Activated CD4-positive, alpha-beta T cell treated with anti-CD3 and anti-CD28 coated beads, Interleukin-2, amount 50 U/mL, for 48 hours (primary cell): ENCODE data around the gene GTPBP4.

Experiments
- DNase-seq, 2 experiments: peaks; one replicate each; pipeline ENCODE4 v3.0.0-alpha.2; 2020

The GTPBP4 gene

DNA sequence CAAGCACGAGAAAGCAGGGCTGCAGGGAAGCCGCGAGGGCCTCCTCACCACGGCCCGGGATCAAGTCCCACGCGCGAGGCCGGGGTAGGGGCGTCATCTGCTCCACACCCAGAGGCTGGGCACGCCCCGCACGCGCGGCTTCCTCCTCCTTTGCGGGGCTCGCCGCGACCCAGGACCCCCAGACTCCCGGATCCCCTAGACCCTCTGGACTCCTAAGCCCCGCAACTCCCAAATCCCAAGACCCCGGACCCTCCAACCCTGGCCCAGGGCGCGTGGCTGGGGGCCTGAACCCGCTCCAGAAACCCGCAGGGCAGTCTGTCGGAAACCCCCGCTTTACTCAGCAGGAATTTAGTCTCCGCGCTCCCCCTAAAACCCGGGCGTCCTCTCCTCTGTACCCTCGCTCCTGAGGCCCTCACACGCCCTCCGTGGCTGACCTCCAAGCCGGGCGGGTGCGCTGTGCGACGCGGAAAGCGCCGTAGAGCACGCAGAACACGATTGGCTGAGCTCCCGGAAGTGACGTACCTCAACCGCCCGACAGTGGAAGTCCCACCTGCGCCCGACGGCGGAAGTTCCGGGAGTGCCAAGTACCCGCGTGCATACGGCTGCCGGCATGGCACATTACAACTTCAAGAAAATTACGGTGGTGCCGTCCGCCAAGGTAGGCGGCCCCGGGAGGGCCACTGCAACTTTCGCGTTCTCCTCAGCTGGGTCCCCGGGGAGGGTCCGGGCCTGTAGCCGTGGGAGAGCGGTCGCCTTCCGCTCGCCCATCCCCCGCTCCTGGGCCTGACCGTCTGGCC lies at the start of gene GTPBP4:
Gene GTPBP4, plus strand, starts transcription at position 565 of the 797 bp plus-strand sequence. Its CDS starts 46 bp downstream, at position 611.
- DNase-seq = peak; percentile 96 to 97

DNA sequence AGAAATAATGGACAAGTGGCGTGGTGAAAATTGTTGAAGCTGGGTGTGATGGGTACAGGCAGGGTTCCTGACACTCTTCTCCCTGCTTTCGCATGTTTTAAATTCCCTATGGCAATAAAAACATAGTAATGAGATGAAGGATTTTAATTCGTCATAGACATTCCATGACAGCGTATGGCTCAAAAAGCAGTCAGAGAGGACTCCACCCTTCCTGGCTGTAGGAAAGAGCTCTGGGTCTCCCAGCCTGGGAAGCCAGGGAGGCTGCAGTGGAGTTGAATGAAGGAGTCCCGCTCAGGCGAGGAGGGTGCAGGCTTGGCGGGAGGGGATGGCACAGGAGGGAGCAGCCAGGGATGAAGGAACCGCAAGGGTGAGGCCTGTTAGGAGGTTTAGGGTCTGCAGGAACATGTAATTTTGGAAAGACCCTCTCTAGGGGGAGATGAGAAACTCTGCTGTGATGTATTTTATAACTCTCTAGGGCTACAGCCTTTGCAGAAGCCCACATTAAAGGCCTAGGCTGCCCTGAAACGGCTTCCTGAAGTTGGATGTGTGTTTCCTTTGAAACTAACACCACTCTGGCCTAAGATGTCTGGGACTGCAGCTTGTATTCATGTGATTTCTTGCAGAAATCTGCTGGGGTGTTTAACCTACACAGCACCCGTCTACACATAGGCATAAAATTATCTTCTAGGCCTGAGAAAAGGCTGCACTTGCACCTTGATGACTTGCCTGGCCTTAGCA lies 49.1 kb upstream of the GTPBP4 start:
- no peak for DNase-seq

DNA sequence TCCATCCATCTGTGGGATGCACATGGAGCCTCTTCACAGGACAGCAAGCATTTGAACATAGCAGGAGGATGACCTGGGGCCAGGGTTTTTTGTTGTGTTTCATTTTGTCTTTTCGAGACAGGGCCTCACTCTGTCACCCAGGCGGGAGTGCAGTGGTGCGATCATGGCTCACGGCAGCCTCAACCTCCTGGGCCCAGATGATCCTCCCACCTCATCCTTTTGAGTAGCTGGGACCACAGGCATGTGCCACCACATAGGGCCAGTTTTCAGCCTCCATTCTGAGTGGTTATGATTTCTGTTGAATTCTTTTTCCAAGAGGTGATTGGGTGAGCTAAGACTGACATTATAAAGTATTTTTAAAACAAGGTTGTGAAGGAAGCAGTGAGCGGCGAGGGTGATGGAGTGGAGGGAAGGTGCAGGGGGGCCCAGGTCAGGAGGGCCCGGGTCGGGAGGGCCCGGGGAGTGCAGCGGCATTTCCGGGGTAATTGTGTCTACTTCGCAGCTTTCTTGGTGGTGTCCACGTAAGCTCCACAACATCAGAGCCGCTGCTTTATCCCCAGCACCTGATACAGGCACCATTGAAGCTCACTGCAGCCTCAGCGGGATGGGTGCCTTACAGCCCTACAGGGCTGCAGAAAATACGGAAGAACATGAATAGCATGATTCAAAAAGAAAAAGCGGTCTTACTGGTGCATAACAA lies 44.8 kb upstream of the GTPBP4 start:
- DNase-seq = no peak

DNA sequence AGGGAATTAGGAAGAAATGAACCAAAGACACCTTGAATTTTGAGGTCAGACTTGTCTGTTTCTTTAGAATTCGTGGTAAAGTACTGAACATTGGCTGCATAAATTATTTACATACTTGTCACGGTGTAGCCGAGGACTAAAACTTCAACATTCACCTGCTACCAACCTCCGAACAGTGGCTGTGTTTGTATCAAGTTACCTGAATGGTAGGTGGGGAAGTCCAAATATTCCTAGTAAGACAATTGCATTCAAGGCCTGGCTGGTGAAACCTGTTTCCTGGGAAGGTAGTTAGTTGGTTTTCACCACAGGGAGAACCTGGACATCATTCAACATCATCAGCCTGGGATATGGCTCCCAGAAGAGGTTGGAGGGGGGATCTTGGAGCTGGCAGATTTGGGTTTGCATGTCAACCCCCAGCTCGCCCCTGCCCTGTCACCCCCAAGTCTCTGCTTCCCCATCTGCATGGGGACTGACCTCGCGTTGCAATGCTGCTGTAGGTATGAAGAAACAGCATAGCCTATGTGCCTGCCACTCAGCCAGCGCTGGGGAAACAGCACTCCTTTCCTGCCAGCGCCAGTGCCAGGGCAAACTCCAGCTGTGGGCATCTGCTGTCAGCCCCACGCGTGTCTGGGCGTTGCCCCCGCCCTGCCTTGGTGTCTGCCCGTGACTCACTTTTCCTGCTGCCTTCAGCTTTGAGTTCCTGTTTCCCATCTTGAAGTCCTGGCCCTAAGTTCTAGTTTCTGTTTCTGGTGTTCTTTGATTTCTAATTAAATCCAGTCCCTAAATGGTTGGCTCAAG lies 44.0 kb upstream of the GTPBP4 start:
- peak; percentile 17 to 21 for DNase-seq

DNA sequence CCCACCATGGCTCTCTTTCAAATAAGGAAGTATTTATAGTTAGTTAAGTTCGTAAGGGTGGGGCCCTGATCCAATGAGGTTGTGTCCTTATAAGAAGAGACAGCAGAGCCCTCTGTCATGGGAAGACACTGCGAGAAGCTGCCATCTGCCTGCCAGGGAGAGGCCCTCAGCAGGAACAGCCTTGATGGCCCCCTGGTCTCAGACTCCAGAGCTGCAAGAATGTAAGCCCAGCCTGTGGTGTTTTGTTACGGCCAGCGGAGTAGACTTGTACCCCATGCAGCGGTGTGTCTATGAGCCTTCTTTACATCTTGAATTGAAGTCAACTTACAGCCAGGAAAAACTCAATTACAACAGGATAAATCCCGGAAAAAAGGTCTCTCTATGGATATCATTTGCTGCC lies 42.5 kb upstream of the GTPBP4 start:
- DNase-seq = no peak

DNA sequence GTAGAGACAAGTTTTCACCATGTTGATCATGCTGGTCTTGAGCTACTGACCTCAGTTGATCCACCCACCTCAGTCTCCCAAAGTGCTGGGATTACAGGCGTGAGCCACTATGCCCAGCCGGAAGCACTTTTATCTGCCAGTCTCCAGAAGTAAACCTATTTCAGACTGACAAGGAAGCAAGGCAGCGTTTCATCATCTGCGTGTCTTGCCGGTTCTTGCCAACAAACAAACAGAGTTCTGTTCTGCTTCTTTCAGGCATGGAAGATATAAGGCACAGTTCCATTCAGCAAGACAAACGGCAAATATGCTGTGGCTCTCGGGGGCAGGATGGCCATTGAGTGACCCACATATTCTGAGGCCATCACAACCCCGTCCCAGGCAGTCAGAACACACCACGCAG lies 41.2 kb upstream of the GTPBP4 start:
- no peak for DNase-seq

DNA sequence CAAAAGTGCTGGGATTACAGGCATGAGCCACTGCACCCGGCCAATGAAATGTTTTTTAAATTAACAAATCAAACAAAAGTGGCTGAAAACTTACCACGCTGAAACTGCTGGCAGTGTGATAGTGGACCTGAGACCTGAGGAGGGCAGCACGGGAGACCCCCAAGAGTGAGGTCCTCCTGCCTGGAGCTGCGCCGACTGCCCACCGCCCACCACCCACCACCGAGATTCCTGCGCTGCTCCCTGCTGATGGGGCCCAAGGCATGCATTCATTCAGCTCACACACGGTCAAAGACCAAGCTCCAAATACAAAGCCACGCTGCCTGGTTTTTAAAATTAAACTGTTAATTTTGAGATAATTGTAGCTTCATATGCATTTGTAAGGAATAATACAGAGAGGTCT lies 40.4 kb upstream of the GTPBP4 start:
- no peak for DNase-seq

DNA sequence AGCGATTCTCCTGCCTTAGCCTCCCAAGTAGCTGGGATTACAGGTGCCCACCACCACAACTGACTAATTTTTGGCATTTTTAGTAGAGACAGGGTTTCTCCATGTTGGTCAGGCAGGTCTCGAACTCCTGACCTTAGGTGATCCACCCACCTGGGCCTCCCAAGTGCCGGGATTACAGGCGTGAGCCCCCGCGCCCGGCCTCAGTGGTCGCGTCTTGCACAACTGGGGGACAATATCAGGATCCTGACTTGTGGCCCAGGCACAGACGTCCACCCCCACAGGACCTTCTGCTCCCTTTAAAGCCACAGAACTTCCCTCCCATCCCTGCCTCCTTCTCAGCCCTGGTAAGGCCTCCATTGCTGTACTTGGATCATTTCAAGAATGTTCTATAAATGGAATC lies 39.9 kb upstream of the GTPBP4 start:
- no peak for DNase-seq

DNA sequence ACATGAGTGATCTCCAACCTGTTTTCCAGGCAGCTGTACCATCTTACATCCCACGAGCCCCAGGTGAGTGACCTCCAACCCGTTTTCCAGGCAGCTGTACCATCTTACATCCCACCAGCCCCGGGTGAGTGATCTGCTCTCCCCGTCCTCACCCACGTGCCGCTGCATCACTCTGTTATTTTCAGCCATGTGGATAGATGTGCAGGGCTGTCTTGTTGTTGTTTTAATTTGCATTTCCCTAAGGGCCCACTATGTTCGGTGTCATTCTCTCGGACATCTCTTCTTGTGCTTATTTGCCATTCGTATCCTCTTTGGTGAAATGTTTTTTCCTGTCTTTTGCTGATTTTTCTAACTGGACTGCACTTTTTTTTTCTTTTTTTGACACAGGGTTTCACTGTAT lies 38.8 kb upstream of the GTPBP4 start:
- no peak for DNase-seq

DNA sequence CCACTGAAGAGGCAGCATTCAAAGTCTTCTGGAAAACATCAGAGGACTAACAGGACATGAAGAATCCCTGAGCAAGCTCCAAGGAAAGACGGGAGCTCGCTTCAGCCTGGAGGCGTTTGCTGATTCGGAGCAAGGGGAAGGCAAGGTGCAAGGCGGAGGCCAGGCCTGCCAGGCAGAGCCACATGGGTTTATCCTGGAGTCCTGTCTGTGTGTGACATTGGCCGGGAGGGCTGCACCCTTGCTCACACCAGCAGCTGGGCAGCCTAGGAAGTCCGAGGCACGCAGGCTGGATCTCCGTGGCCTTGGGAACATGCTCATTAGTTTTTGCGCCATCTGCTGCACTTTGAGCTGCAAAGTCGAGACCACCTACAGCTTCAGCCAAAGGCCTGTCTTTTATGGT lies 34.4 kb upstream of the GTPBP4 start:
- DNase-seq = no peak

DNA sequence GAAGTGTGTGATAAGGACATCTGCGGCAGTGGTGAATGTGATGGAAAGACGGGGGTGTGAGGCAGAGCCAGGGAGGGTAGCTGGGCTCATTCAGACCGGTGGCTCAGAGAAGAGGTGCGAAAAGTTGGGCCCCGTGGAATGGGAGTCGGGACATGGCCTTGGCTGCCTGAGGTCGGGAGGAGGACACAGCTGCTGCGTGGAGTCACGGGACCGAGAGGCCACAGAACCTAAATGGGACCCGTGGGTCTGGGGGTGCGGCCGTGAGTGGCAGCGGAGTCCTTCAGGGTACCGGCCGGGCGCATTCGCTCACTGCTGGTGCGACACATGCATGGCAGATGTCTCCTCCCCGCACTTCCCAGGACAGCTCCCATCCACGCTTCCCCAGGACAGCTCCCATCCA lies 33.8 kb upstream of the GTPBP4 start:
- DNase-seq = no peak

DNA sequence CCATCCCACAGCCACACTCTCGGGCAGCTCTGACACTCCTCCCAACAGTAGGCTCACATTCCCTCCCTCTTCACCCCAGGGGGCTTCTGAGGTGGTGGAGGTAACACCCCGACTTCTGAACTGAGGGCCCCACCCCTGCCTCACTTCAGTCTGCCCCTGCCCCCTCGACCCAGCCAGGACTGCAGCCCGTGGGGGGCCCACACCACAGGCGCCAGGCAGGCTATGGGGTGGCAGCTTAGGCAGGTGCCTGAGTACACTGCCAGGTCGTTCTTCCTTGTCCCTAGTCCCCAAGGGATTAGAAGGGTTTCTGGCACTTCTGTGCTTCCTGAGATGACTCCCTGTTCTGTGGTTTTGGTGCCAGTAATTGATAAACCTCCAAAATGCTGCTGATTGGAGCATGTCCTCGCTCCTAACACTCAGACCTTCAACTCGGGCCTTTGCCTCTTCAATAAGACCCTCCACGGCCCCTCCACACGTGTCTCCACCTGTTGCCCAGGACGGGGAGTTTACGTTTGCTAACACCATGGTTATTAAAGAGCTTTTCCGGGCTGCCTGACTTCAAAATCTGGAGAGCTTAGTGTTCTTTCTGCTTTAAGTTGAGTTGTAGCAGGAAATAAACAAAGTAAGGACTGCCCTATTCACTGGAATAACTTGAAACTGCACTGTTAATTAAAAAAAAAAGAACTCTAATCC lies 33.0 kb upstream of the GTPBP4 start:
- no peak for DNase-seq

DNA sequence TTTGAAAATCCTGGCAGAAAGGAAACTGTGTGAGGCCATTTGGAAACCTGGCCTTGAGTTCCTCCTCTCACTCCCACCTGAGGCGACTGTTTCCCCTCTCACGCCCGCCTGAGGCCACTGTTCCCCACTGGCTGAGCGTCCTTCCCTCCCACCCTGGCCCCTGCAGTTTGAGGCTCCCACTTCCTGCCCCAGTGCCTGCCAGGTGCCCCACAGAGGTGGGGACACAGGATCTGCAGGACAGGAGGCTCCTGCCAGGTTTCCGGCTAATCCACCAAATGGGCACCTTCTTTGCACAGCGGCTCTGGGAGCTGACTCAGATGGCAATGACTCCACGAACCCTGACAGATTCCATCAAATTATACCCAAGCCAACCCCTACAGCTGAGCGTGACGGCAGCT lies 32.4 kb upstream of the GTPBP4 start:
- DNase-seq = no peak

DNA sequence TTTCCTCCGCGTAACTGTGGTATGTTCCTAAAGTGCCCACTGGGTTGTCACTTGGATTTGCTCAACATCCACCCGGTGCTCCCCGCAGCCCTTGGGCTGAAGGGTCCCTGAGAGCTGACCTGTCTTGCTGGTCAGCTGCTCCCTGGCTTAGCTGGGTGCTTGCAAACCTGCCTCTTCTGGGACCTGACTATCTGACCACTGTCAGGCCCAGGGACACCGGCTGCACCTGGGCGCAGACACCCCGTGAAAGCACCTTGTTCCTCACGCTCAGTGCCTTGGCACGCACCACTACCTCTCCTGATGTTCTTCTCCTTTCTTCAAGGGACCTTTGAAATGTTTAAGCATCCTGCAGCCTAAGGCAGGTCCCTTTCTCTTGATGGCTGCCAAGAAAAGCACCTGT lies 30.1 kb upstream of the GTPBP4 start:
- no peak for DNase-seq

DNA sequence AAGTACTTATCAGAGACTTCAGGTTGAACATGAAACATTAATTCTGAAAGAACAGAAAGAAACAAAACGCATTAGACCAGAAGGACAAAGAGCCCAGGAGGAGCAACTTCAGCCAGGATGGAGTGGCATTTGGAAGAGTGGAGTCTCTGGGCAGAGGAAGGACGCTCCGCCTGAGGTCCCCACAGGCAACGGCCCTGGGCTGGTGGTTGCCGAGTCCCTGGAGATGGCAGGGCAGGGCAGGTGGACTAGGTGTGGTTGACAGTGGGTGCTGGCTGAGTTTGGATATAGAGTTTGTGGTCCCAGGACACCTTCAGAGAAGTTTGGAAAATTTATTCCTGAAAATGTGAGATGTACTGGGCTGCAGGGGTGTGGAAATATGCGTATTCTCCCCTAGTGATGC lies 29.4 kb upstream of the GTPBP4 start:
- no peak for DNase-seq

DNA sequence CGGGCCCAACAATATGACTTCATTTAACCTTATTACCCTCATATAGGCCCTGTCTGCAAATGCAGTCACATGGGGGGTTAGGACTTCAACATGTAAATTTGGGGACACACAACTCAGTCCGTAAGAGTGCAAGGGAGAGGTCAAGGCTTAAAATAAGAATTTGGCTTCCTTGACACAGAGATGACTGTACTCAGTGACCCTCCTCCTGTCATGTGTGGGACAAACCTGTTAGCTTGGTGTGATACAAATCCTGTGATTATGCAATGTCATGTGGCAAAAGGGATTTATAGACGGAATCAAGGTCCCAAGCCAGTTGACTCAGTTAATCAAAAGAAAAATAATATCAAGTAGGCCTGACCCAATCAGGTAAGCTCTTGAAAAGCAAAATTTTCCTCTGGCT lies 25.9 kb upstream of the GTPBP4 start:
- DNase-seq = no peak

DNA sequence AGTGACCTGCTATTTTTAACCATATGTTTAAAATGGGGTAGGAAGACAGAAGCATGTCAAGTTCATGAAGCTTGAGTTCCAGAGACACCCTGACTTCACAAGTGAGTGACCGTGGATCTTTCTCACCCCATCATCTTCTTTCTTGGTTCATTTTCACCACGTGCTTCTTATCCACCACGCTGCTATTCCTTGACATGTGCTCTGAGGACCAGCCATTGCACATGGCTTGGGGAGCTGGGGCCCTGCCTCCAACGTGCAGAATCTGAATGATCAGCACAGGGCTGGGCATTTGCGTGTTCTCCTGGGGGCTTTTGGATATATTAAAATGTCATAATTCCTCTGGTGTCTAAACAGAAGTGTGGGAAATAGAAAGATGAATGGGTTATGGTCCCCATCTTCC lies 25.0 kb upstream of the GTPBP4 start:
- DNase-seq = no peak

DNA sequence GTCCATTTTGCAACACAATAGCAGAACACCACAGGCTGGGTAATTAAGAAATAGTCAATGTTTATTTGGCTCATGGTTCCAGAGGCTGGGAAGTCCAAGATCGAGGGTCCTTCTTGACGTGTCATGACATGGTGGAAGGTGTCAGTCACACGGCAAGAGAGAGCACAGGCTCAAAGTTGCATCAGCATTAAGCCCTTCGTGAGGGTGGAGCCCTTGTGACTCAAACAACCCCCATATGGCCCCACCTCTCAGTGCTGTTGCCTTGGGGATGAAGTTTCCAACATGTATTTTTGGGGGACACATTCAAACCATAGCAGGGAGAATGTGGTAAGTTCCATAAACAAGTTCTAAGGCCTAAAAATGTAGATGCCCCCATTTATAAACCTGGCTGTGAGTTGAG lies 24.6 kb upstream of the GTPBP4 start:
- no peak for DNase-seq

DNA sequence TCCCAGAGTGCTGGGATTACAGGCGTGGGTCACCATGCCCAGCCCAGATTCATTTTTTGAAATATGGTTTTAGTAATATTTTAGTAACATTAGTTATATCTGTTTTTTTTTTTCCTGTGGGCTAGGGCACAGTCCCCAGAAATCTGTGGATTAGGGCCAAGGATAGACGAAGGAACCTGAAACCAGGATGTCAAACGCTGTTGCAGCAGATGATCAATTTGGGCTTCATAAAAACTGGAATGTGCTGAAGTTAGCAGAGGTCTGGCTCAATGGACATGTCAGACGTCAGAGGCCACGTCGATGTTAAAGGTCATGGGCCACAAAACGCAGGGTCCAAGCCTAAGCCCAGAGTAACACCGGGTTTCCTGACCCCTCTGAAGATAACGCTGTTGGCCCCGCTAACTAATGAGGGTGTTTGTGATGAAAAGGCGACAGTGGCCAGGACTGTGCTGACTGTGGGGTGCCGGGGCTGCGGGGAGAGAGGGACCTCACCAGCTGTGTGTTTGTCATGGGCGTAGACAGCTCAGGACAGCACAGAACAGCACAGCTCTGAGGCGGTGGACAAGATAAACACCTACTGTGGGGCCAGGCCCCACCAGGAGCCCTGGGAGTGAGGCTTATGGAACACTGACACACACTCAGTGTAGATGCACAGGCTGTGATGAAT lies 23.8 kb upstream of the GTPBP4 start:
- DNase-seq = no peak

DNA sequence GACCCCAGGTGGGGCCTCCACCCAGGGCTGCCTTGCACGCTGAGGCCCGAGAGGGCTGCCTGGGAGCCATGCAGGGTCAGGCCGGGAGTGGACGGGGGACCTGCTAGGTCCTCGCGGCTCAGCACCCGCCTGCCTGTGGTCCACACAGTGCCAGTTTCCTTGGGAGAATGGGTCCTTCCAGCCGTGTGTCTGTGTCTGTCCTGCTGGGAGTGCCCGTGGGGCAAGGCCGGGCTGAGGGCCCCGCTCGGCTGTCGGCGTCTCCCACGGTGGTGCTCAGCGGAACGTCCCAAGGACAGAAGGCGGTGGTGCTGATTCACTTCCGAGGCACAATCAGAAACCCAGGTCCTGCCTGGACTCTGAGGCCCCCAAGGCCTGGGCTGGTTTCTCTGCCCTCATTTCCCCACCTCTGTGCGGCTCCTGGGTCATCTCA lies 23.2 kb upstream of the GTPBP4 start:
- no peak for DNase-seq

DNA sequence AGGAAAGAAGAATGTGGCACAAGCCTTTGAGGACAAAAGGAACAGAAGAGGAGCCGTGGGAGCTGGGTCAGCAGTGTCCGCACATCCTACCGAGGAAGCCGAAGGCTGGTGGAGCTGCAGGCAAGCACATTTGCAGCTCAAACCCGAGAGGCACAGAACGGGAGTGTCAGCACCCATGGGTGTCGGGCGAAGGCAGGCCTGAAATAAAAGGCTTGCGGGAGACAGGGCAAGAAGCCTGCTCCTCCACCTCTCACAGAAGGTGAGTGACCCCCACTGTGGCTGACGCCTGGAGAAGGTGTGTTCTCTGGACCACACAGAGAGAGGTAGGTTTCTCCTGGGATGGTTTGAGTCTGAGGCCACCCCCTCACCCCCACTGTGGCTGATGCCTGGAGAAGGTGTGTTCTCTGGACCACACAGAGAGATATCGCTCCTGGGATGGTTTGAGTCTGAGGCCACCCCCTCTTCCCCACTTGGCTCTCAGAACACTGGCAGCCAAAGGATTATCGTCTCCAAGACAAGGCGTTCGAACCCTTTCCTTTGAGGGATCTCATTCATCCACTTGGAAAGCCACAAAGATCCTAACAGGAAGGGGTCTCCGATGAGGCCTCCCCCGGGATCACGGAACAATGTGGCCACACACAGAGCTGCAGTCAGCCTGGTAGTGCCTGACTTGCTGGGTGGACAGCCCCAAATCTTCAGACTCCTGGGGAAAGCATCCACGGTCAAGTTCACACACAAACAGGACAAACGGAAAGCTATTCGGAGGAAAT lies 21.6 kb upstream of the GTPBP4 start:
- no peak for DNase-seq
